GM21360 (cell line): ENCODE results near the gene MAVS.
"Not testable (repeated sequence)": the region's sequence is repeated elsewhere in the genome, so short reads cannot be mapped to it uniquely, and the experiment has no call there.

ENCODE experiments used
- ATAC-seq: cut with Tn5 transposase; IDR thresholded peaks from one replicate; pipeline ENCODE4 v1.9.1; 2021; ENCODE audit warnings: mild to moderate bottlenecking, moderate library complexity; ENCODE audit not compliant: unreplicated experiment

Gene MAVS

GRCh38 chr20:3885715-3886114, 39.1 kb downstream of the MAVS start:
- no peak for ATAC-seq

GRCh38 chr20:3887876-3888620, 41.4 kb downstream of the MAVS start:
- ATAC-seq: no peak

- peak; percentile 92 for ATAC-seq
Measured at GRCh38 chr20:3888622-3889488, 42.2 kb downstream of the MAVS start, which contains the start of gene PANK2. Gene PANK2 (plus strand): TSS chr20:3889387.

- no peak for ATAC-seq
Measured at GRCh38 chr20:3889489-3890397, 43.1 kb downstream of the MAVS start.

GRCh38 chr20:3890398-3890751, 43.7 kb downstream of the MAVS start:
- no peak for ATAC-seq

- no peak for ATAC-seq
Measured at GRCh38 chr20:3890999-3891929, 44.6 kb downstream of the MAVS start.

GRCh38 chr20:3894796-3895195, 48.2 kb downstream of the MAVS start:
- ATAC-seq: no peak

- no peak for ATAC-seq
Measured at GRCh38 chr20:3896302-3896701, 49.7 kb downstream of the MAVS start.

- ATAC-seq: no peak
Measured at GRCh38 chr20:3896853-3897583, 50.4 kb downstream of the MAVS start.

- not testable (repeated sequence) for ATAC-seq
Measured at GRCh38 chr20:3898181-3898580, 51.5 kb downstream of the MAVS start.

GRCh38 chr20:3898639-3899038, 52.0 kb downstream of the MAVS start:
- ATAC-seq: no peak

- ATAC-seq: no peak
Measured at GRCh38 chr20:3900187-3900604, 53.6 kb downstream of the MAVS start.

- no peak for ATAC-seq
Measured at GRCh38 chr20:3901028-3901705, 54.5 kb downstream of the MAVS start.

- no peak for ATAC-seq
Measured at GRCh38 chr20:3901706-3902440, 55.2 kb downstream of the MAVS start.

- ATAC-seq: no peak
Measured at GRCh38 chr20:3902446-3902845, 55.8 kb downstream of the MAVS start.

- no peak for ATAC-seq
Measured at GRCh38 chr20:3904224-3904623, 57.6 kb downstream of the MAVS start.

GRCh38 chr20:3904857-3905256, 58.2 kb downstream of the MAVS start:
- no peak for ATAC-seq
